IPS-11a (cell line): ENCODE results near the gene DIP2C.
A peak's percentile ranks its signal among the peaks of the same experiment; 100 is the strongest.
"Not testable (repeated sequence)": the region's sequence is repeated elsewhere in the genome, so short reads cannot be mapped to it uniquely, and the experiment has no call there.

Experiments used
- H3K4me3 ChIP-seq: one replicate; pipeline ENCODE4 v1.5.1; 2013; ENCODE audit warnings: low read depth, low read length, control low read depth

The DIP2C gene

GRCh38 chr10:697097-697875, 7.8 kb upstream of the DIP2C start:
- no peak overlapping the region for H3K4me3 ChIP-seq

GRCh38 chr10:695396-695795, 5.9 kb upstream of the DIP2C start:
- H3K4me3 ChIP-seq: no peak overlapping the region

GRCh38 chr10:693506-693905, 4.0 kb upstream of the DIP2C start:
- no peak overlapping the region for H3K4me3 ChIP-seq

- H3K4me3 ChIP-seq: no peak overlapping the region
Measured at GRCh38 chr10:692682-693351, 3.3 kb upstream of the DIP2C start.

GRCh38 chr10:691216-691615, 1.7 kb upstream of the DIP2C start:
- H3K4me3 ChIP-seq: no peak overlapping the region

GRCh38 chr10:690372-691161, 1.1 kb upstream of the DIP2C start:
- H3K4me3 ChIP-seq: peak overlapping the region; percentile 61

GRCh38 chr10:689121-689451, 382 bp downstream of the DIP2C start:
- H3K4me3 ChIP-seq: peak overlapping the region; percentile 74

- peak overlapping the region; percentile 74 for H3K4me3 ChIP-seq
Measured at GRCh38 chr10:688312-689120, 952 bp downstream of the DIP2C start.

GRCh38 chr10:687583-688311, 1.7 kb downstream of the DIP2C start:
- H3K4me3 ChIP-seq: no peak overlapping the region

- H3K4me3 ChIP-seq: no peak overlapping the region
Measured at GRCh38 chr10:686155-686931, 3.1 kb downstream of the DIP2C start.

GRCh38 chr10:685613-686012, 3.9 kb downstream of the DIP2C start:
- no peak overlapping the region for H3K4me3 ChIP-seq

GRCh38 chr10:683448-684071, 5.9 kb downstream of the DIP2C start:
- H3K4me3 ChIP-seq: no peak overlapping the region

- no peak overlapping the region for H3K4me3 ChIP-seq
Measured at GRCh38 chr10:682931-683447, 6.5 kb downstream of the DIP2C start.

GRCh38 chr10:681670-682318, 7.7 kb downstream of the DIP2C start:
- H3K4me3 ChIP-seq: no peak overlapping the region

- no peak overlapping the region for H3K4me3 ChIP-seq
Measured at GRCh38 chr10:680745-681144, 8.7 kb downstream of the DIP2C start.

GRCh38 chr10:680146-680545, 9.3 kb downstream of the DIP2C start:
- H3K4me3 ChIP-seq: no peak overlapping the region

GRCh38 chr10:679556-679955, 9.9 kb downstream of the DIP2C start:
- no peak overlapping the region for H3K4me3 ChIP-seq

- H3K4me3 ChIP-seq: not testable (repeated sequence)
Measured at GRCh38 chr10:678662-679005, 10.8 kb downstream of the DIP2C start.
